K562 (cell line): ENCODE results near the gene GRK4. TPM values are rescaled to one million over a fixed set of nuclear protein-coding genes. Genes with fewer than 3 reads are reported as not detected.
A peak's percentile ranks its signal among the peaks of the same experiment; 100 is the strongest.

Experiments
- CBX2 ChIP-seq: fragments of 200-600 bp; sonication (generic); IDR thresholded peaks from one replicate; pipeline ENCODE4 v1.6.1; 2012; ENCODE audit warnings: mild to moderate bottlenecking, low read length, inconsistent platforms; ENCODE audit not compliant: insufficient read depth, poor library complexity, severe bottlenecking
- DPF2 ChIP-seq: fragments of 450-650 bp; IDR thresholded peaks from 2 replicates; pipeline ENCODE4 v1.6.1; 2016
- FOXK2 ChIP-seq, 2 experiments: fragments of 450-650 bp; IDR thresholded peaks in 1 of 2; conservative IDR thresholded peaks in 1 of 2; 2 replicates each; pipeline ENCODE4 v1.6.1; 2016; ENCODE audit warnings: low read depth in 2 of 2, mild to moderate bottlenecking in 1 of 2
- FOXM1 ChIP-seq, 2 experiments: fragments of 450-650 bp in 1 of 2; sonication (generic) in 1 of 2; formaldehyde crosslinking in 1 of 2; IDR thresholded peaks; 2 replicates each; pipeline versions ENCODE4 v1.6.1 to v1.9.0; 2017 to 2022; ENCODE audit warnings: low read depth in 2 of 2, mild to moderate bottlenecking in 2 of 2, missing genetic modification reagents in 1 of 2, moderate library complexity in 1 of 2
- KDM1A ChIP-seq, 2 experiments: fragments of 450-650 bp; IDR thresholded peaks; 2 replicates each; pipeline ENCODE4 v1.6.1; 2016; ENCODE audit warnings: mild to moderate bottlenecking in 2 of 2
- PHF21A ChIP-seq: fragments of 450-650 bp; IDR thresholded peaks from 2 replicates; pipeline ENCODE4 v1.6.1; 2017; ENCODE audit warnings: low read depth, borderline replicate concordance
- POLR2AphosphoS5 ChIP-seq: IDR thresholded peaks from 2 replicates; pipeline ENCODE4 v1.6.1; 2011; ENCODE audit warnings: mild to moderate bottlenecking, low read depth, low read length, moderate library complexity; ENCODE audit not compliant: control insufficient read depth, insufficient read depth
- SETDB1 ChIP-seq: IDR thresholded peaks from one replicate; pipeline ENCODE4 v1.6.1; 2012; ENCODE audit warnings: low read length, control low read depth, inconsistent platforms
- TCF3 ChIP-seq: sonication (generic); formaldehyde crosslinking; IDR thresholded peaks from 2 replicates; pipeline ENCODE4 v1.4.0; 2020; ENCODE audit warnings: mild to moderate bottlenecking, missing genetic modification reagents
- TEAD4 ChIP-seq, 2 experiments: sonication (generic) in 1 of 2; formaldehyde crosslinking in 1 of 2; IDR thresholded peaks; 2 replicates each; pipeline versions ENCODE4 v1.6.1 to v1.8.0; 2012 to 2022; ENCODE audit warnings: borderline replicate concordance in 1 of 2, inconsistent platforms in 1 of 2, low read length in 1 of 2, mild to moderate bottlenecking in 1 of 2, missing genetic modification reagents in 1 of 2
- TFAP4 ChIP-seq: sonication (generic); formaldehyde crosslinking; IDR thresholded peaks from 2 replicates; pipeline ENCODE4 v1.8.0; 2022; ENCODE audit warnings: missing genetic modification reagents, mild to moderate bottlenecking, moderate library complexity, borderline replicate concordance
- ZBED1 ChIP-seq: IDR thresholded peaks from 2 replicates; pipeline ENCODE4 v1.6.1; 2014
- ZNF197 ChIP-seq: fragments of 200-800 bp; sonication (Bioruptor generic); IDR thresholded peaks from 2 replicates; pipeline ENCODE4 v1.6.1; 2016; ENCODE audit warnings: low read depth, missing genetic modification characterization, missing compliant biosample characterization
- ZNF232 ChIP-seq: sonication (generic); formaldehyde crosslinking; IDR thresholded peaks from 2 replicates; pipeline ENCODE4 v1.8.0; 2022; ENCODE audit warnings: mild to moderate bottlenecking, missing genetic modification reagents
- polyA plus RNA-seq, 8 experiments: library from polyadenylated mRNA; depleted of rRNA in 4 of 8; stranded (reverse) in 5 of 8; unstranded in 3 of 8; fragments of >200 nt; fragmentation: Nextera tagmentation in 2 of 8; fragmentation: Illumina TruSeq in 1 of 8; extraction: Ambion mirVana in 2 of 8; extraction: Trizol in 1 of 8; gene quantifications; 2 replicates each; pipeline versions ENCODE4 v1.2.1 to v1.2.3, GENCODE V29; 2011 to 2014; ENCODE audit warnings: inconsistent platforms in 1 of 8, missing spikeins in 1 of 8
- total RNA-seq, 7 experiments: library from RNA; depleted of rRNA in 6 of 7; stranded (reverse); fragments of >200 nt in 6 of 7; fragmentation: Illumina TruSeq in 2 of 7; extraction: Trizol in 2 of 7; gene quantifications; 2 replicates each; pipeline versions ENCODE4 v1.2.1 to v1.2.3, GENCODE V29; 2011 to 2021; ENCODE audit warnings: low replicate concordance in 1 of 7
- TF ChIP-seq, protein P1 (sequence below), 2 experiments: fragments of 450-650 bp in 1 of 2; sonication (generic) in 1 of 2; formaldehyde crosslinking in 1 of 2; IDR thresholded peaks; 2 replicates each; pipeline versions ENCODE4 v1.7.1 to v1.9.0; 2016 to 2022; ENCODE audit warnings: inconsistent platforms in 1 of 2, mild to moderate bottlenecking in 1 of 2, missing genetic modification reagents in 1 of 2

GRK4 gene
- total and polyA plus RNA-seq, 9 of the 15 experiments (the other 6 are each of a cell fraction or from before 2014, with no cell fraction given): 1.1 to 4.8 (median 2.6) TPM

DNA sequence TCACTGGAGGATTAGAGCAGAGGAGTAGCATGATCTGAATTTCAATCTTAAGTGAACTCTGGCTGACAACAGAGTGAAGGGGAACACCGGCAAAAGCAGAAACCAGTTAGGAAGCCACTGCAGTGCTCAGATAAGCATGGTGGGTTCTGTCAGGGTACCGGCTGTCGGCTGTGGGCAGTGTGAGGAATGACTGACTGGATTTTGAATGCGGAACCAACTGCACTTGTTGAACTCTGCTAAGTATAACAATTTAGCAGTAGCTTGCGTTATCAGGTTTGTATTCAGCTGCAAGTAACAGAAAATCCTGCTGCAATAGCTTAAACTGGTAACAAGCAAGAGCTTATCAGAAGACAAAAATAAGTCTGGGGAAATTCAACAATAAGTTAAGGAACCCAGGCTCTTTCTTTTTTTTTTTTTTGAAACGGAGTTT, 116.3 kb downstream of the GRK4 start (continued):
- TF ChIP-seq, protein P1, sequence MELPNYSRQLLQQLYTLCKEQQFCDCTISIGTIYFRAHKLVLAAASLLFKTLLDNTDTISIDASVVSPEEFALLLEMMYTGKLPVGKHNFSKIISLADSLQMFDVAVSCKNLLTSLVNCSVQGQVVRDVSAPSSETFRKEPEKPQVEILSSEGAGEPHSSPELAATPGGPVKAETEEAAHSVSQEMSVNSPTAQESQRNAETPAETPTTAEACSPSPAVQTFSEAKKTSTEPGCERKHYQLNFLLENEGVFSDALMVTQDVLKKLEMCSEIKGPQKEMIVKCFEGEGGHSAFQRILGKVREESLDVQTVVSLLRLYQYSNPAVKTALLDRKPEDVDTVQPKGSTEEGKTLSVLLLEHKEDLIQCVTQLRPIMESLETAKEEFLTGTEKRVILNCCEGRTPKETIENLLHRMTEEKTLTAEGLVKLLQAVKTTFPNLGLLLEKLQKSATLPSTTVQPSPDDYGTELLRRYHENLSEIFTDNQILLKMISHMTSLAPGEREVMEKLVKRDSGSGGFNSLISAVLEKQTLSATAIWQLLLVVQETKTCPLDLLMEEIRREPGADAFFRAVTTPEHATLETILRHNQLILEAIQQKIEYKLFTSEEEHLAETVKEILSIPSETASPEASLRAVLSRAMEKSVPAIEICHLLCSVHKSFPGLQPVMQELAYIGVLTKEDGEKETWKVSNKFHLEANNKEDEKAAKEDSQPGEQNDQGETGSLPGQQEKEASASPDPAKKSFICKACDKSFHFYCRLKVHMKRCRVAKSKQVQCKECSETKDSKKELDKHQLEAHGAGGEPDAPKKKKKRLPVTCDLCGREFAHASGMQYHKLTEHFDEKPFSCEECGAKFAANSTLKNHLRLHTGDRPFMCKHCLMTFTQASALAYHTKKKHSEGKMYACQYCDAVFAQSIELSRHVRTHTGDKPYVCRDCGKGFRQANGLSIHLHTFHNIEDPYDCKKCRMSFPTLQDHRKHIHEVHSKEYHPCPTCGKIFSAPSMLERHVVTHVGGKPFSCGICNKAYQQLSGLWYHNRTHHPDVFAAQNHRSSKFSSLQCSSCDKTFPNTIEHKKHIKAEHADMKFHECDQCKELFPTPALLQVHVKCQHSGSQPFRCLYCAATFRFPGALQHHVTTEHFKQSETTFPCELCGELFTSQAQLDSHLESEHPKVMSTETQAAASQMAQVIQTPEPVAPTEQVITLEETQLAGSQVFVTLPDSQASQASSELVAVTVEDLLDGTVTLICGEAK (IDR thresholded peaks at IDR 0.05): no peak
- TF ChIP-seq, protein P1 (CRISPR knock-in tag; IDR thresholded peaks at IDR 0.05): no peak
- TF ChIP-seq TEAD4 (IDR thresholded peaks at IDR 0.05; ENCODE audit: low read length): peak; percentile 93
- TF ChIP-seq TEAD4 (CRISPR knock-in tag; IDR thresholded peaks at IDR 0.05; ENCODE audit: borderline replicate concordance): no peak
- TF ChIP-seq TCF3: peak; percentile 92
- no peak for TF ChIP-seq SETDB1
- 0 out of 2 replicates have a peak, but pooled peaks have one; percentile 50 for TF ChIP-seq ZNF197 (CRISPR knock-in tag)
- TF ChIP-seq TFAP4 (CRISPR knock-in tag): peak; percentile 72
- no peak for TF ChIP-seq ZNF232
- no peak for TF ChIP-seq PHF21A
- TF ChIP-seq FOXM1 (IDR thresholded peaks at IDR 0.05; ENCODE audit: low read depth): peak; percentile 55; the same call in 1 of the 2 replicates
- no peak for TF ChIP-seq FOXM1 (CRISPR knock-in tag; IDR thresholded peaks at IDR 0.05; ENCODE audit: low read depth)
- TF ChIP-seq KDM1A (IDR thresholded peaks at IDR 0.05): peak; percentile 77 to 88
- peak in 1 of 2 experiments; percentile 31; a peak in 1 of 4 replicates for TF ChIP-seq FOXK2 (conservative IDR thresholded peaks at IDR 0.05 in 1 of 2, IDR thresholded peaks at IDR 0.05 in 1 of 2; ENCODE audit: low read depth in 2 of 2)
- TF ChIP-seq DPF2: peak; percentile 82
- TF ChIP-seq ZBED1: 0 out of 2 replicates have a peak, but pooled peaks have one; percentile 37
- TF ChIP-seq POLR2AphosphoS5: peak; percentile 88
- TF ChIP-seq CBX2: no peak
